Activated T-cell treated with anti-CD3 and anti-CD28 coated beads, Interleukin-2, amount 50 U/mL, for 24 hours (primary cell): Measurements from ENCODE around the gene TRPM5.
A peak's percentile ranks its signal among the peaks of the same experiment; 100 is the strongest.

Experiments used
- DNase-seq: peaks from one replicate; pipeline ENCODE4 v3.0.0-alpha.2; 2020
- H3K27ac Mint-ChIP-seq: 2 replicates; pipeline ENCODE4 v1.8.0; 2020; ENCODE audit warnings: mild to moderate bottlenecking, mixed read lengths
- H3K27me3 Mint-ChIP-seq: 2 replicates; pipeline ENCODE4 v1.8.0; 2020; ENCODE audit warnings: mixed read lengths
- H3K36me3 Mint-ChIP-seq: 2 replicates; pipeline ENCODE4 v1.8.0; 2020; ENCODE audit warnings: low read depth, mixed read lengths
- H3K4me1 Mint-ChIP-seq: 2 replicates; pipeline ENCODE4 v1.8.0; 2020; ENCODE audit warnings: low read depth, mixed read lengths
- H3K4me3 Mint-ChIP-seq: 2 replicates; pipeline ENCODE4 v1.8.0; 2020; ENCODE audit warnings: mild to moderate bottlenecking, moderate library complexity, mixed read lengths
- H3K9me3 Mint-ChIP-seq: 2 replicates; pipeline ENCODE4 v1.8.0; 2020; ENCODE audit warnings: mixed read lengths

The TRPM5 gene

GRCh38 chr11:2427721-2428321 is 16.5 kb downstream of the TRPM5 start:
- Mint-ChIP-seq H3K4me1 (no peaks in the 10 kb centered on the region), H3K27ac (no peak overlapping the region), H3K4me3 (no peak overlapping the region), H3K9me3 (no peaks in the 10 kb centered on the region), H3K27me3 (no peaks in the 10 kb centered on the region), H3K36me3 (no peaks in the 10 kb centered on the region)
- no peak for DNase-seq

GRCh38 chr11:2426826-2427521 is 17.3 kb downstream of the TRPM5 start:
- Mint-ChIP-seq H3K36me3 (no peaks in the 10 kb centered on the region), H3K27ac (no peak overlapping the region), H3K4me1 (no peaks in the 10 kb centered on the region), H3K9me3 (no peaks in the 10 kb centered on the region), H3K4me3 (no peak overlapping the region), H3K27me3 (no peaks in the 10 kb centered on the region)
- no peak for DNase-seq

- Mint-ChIP-seq H3K27ac (no peak overlapping the region), H3K4me3 (no peak overlapping the region), H3K4me1 (no peaks in the 10 kb centered on the region), H3K27me3 (no peaks in the 10 kb centered on the region), H3K36me3 (no peaks in the 10 kb centered on the region), H3K9me3 (no peaks in the 10 kb centered on the region)
- DNase-seq = no peak
Measured at GRCh38 chr11:2426221-2426620, 18.1 kb downstream of the TRPM5 start.

GRCh38 chr11:2425506-2425905 is 18.8 kb downstream of the TRPM5 start:
- Mint-ChIP-seq H3K27me3 (no peaks in the 10 kb centered on the region), H3K9me3 (no peaks in the 10 kb centered on the region), H3K4me3 (no peak overlapping the region), H3K36me3 (no peaks in the 10 kb centered on the region), H3K4me1 (peaks cover 1% of the 10 kb centered on the region), H3K27ac (no peak overlapping the region)
- DNase-seq = no peak

GRCh38 chr11:2424811-2425495 is 19.4 kb downstream of the TRPM5 start:
- Mint-ChIP-seq H3K36me3 (no peaks in the 10 kb centered on the region), H3K4me3 (no peak overlapping the region), H3K9me3 (no peaks in the 10 kb centered on the region), H3K4me1 (peaks cover 4% of the 10 kb centered on the region), H3K27ac (no peak overlapping the region), H3K27me3 (no peaks in the 10 kb centered on the region)
- DNase-seq = no peak

- H3K9me3 Mint-ChIP-seq = no peaks in the 10 kb centered on the region
- no peak for DNase-seq
- H3K4me3 Mint-ChIP-seq = no peak overlapping the region
- no peaks in the 10 kb centered on the region for H3K36me3 Mint-ChIP-seq
- no peak overlapping the region for H3K27ac Mint-ChIP-seq
- H3K4me1 Mint-ChIP-seq = peaks cover 6% of the 10 kb centered on the region
- H3K27me3 Mint-ChIP-seq = no peaks in the 10 kb centered on the region
Measured at GRCh38 chr11:2423157-2424025, 20.9 kb downstream of the TRPM5 start.

GRCh38 chr11:2422461-2423156 is 21.7 kb downstream of the TRPM5 start:
- H3K36me3 Mint-ChIP-seq = no peaks in the 10 kb centered on the region
- DNase-seq = no peak
- peaks cover 6% of the 10 kb centered on the region for H3K4me1 Mint-ChIP-seq
- H3K4me3 Mint-ChIP-seq = no peak overlapping the region
- no peaks in the 10 kb centered on the region for H3K27me3 Mint-ChIP-seq
- no peaks in the 10 kb centered on the region for H3K9me3 Mint-ChIP-seq
- no peak overlapping the region for H3K27ac Mint-ChIP-seq

- Mint-ChIP-seq H3K9me3 (no peaks in the 10 kb centered on the region), H3K4me1 (peaks cover 6% of the 10 kb centered on the region), H3K36me3 (no peaks in the 10 kb centered on the region), H3K27ac (no peak overlapping the region), H3K27me3 (no peaks in the 10 kb centered on the region), H3K4me3 (no peak overlapping the region)
- no peak for DNase-seq
Measured at GRCh38 chr11:2421996-2422395, 22.3 kb downstream of the TRPM5 start.

GRCh38 chr11:2421226-2421994 is 22.9 kb downstream of the TRPM5 start:
- no peaks in the 10 kb centered on the region for H3K9me3 Mint-ChIP-seq
- H3K4me1 Mint-ChIP-seq = peaks cover 6% of the 10 kb centered on the region
- no peak overlapping the region for H3K4me3 Mint-ChIP-seq
- no peaks in the 10 kb centered on the region for H3K36me3 Mint-ChIP-seq
- no peak for DNase-seq
- no peaks in the 10 kb centered on the region for H3K27me3 Mint-ChIP-seq
- no peak overlapping the region for H3K27ac Mint-ChIP-seq

- H3K4me1 Mint-ChIP-seq = peaks cover 6% of the 10 kb centered on the region
- H3K27me3 Mint-ChIP-seq = no peaks in the 10 kb centered on the region
- no peak overlapping the region for H3K4me3 Mint-ChIP-seq
- H3K9me3 Mint-ChIP-seq = no peaks in the 10 kb centered on the region
- peak; percentile 83 for DNase-seq
- H3K36me3 Mint-ChIP-seq = no peaks in the 10 kb centered on the region
- H3K27ac Mint-ChIP-seq = no peak overlapping the region
Measured at GRCh38 chr11:2420502-2421225, 23.6 kb downstream of the TRPM5 start.

- Mint-ChIP-seq H3K4me3 (no peak overlapping the region), H3K4me1 (peaks cover 6% of the 10 kb centered on the region), H3K27me3 (no peaks in the 10 kb centered on the region), H3K9me3 (no peaks in the 10 kb centered on the region), H3K36me3 (no peaks in the 10 kb centered on the region), H3K27ac (no peak overlapping the region)
- peak; percentile 73 for DNase-seq
Measured at GRCh38 chr11:2419638-2420501, 24.4 kb downstream of the TRPM5 start.

- no peak for DNase-seq
- no peaks in the 10 kb centered on the region for H3K27me3 Mint-ChIP-seq
- H3K27ac Mint-ChIP-seq = no peak overlapping the region
- peaks cover 6% of the 10 kb centered on the region for H3K4me1 Mint-ChIP-seq
- no peaks in the 10 kb centered on the region for H3K36me3 Mint-ChIP-seq
- no peaks in the 10 kb centered on the region for H3K9me3 Mint-ChIP-seq
- H3K4me3 Mint-ChIP-seq = no peak overlapping the region
Measured at GRCh38 chr11:2418693-2419360, 25.5 kb downstream of the TRPM5 start.
